HUDEP-2 (cell line): ENCODE data around the gene SAMD1.

Experiments used
- DNase-seq, 76 experiments: peaks; one replicate each; lab custom pipeline; 2025; ENCODE audit not compliant: unreplicated experiment in 76 of 76; lab: John Stamatoyannopoulos, UW

The SAMD1 gene

GRCh38 chr19:14042659-14043608, 47.6 kb downstream of the SAMD1 start:
- peak in 56 of 76 experiments; percentile 13 to 83 (median 46) for DNase-seq

DNA sequence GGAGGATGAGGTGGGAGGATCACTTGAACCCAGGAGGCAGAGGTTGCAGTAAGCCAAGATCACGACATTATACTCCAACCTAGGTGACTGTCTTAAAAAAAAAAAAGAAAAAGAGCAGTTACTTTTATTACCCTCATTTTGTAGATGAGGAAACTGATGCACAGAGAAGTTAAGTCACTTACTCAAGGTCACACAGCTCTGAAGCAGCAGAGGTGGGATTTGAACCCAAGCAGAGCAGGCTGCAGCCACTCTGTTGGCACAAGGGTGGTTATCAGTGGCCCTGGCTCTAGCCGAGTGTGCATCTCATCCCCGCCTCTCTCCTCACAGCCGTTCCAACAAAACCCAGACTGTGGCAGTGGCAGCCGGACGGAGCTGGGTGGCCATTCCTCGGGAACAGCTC, 51.4 kb downstream of the SAMD1 start:
- DNase-seq, result no peak
